ENCODE measurements around the gene ASCC3.

DNA sequence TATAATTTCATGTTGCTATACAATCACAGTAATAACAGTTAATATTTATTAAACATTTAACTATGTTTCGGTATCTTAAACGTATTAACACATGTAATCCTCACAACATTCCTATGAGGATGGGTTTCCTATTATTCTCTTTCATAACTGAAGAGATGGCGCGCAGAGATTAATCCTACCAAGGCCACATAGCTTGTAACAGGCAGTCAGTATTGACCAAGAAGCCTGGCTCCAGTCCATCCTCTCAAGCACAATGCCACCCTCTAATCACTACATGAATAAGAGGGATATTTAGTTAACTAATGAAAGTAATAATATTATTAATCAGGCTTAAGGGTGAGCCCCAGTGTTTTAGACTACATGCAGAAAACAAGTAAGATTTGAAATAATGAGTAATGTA lies 266.7 kb downstream of the ASCC3 start:
- TF ChIP-seq, protein P1, sequence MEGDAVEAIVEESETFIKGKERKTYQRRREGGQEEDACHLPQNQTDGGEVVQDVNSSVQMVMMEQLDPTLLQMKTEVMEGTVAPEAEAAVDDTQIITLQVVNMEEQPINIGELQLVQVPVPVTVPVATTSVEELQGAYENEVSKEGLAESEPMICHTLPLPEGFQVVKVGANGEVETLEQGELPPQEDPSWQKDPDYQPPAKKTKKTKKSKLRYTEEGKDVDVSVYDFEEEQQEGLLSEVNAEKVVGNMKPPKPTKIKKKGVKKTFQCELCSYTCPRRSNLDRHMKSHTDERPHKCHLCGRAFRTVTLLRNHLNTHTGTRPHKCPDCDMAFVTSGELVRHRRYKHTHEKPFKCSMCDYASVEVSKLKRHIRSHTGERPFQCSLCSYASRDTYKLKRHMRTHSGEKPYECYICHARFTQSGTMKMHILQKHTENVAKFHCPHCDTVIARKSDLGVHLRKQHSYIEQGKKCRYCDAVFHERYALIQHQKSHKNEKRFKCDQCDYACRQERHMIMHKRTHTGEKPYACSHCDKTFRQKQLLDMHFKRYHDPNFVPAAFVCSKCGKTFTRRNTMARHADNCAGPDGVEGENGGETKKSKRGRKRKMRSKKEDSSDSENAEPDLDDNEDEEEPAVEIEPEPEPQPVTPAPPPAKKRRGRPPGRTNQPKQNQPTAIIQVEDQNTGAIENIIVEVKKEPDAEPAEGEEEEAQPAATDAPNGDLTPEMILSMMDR (conservative IDR thresholded peaks at IDR 0.05; ENCODE audit: low read length) = no peak
- no peak for TF ChIP-seq EZH2phosphoT487 (IDR thresholded peaks at IDR 0.05; ENCODE audit: borderline replicate concordance, low read depth, low read length)

All from OCI-LY7 (cell line).